GM04504 (cell line): Measurements from ENCODE around the gene CDH4.
A peak's percentile ranks its signal among the peaks of the same experiment; 100 is the strongest.

ENCODE experiments used
- DNase-seq: peaks from one replicate; pipeline ENCODE4 v3.0.0-alpha.2; 2012; ENCODE audit warnings: low read depth

The CDH4 gene

GRCh38 chr20:61518424-61518951 is 266.4 kb downstream of the CDH4 start:
- DNase-seq: no peak

- no peak for DNase-seq
Observed at GRCh38 chr20:61519488-61519887, 267.4 kb downstream of the CDH4 start.

- no peak for DNase-seq
Observed at GRCh38 chr20:61520076-61520892, 268.2 kb downstream of the CDH4 start.

GRCh38 chr20:61520893-61521460 is 268.9 kb downstream of the CDH4 start:
- peak; percentile 36 for DNase-seq

GRCh38 chr20:61521687-61522420 is 269.8 kb downstream of the CDH4 start:
- no peak for DNase-seq

GRCh38 chr20:61522498-61523090 is 270.5 kb downstream of the CDH4 start:
- DNase-seq: no peak

GRCh38 chr20:61523145-61523544 is 271.1 kb downstream of the CDH4 start:
- DNase-seq: no peak

GRCh38 chr20:61524951-61525666 is 273.0 kb downstream of the CDH4 start:
- DNase-seq: no peak

GRCh38 chr20:61525781-61526431 is 273.8 kb downstream of the CDH4 start:
- DNase-seq: no peak

GRCh38 chr20:61526907-61527306 is 274.8 kb downstream of the CDH4 start:
- no peak for DNase-seq

- DNase-seq: no peak
Observed at GRCh38 chr20:61527626-61528025, 275.6 kb downstream of the CDH4 start.

GRCh38 chr20:61528591-61528990 is 276.5 kb downstream of the CDH4 start:
- DNase-seq: no peak

GRCh38 chr20:61529354-61529753 is 277.3 kb downstream of the CDH4 start:
- DNase-seq: no peak

- DNase-seq: no peak
Observed at GRCh38 chr20:61531553-61532345, 279.7 kb downstream of the CDH4 start.

- DNase-seq: no peak
Observed at GRCh38 chr20:61532736-61533135, 280.7 kb downstream of the CDH4 start.

- DNase-seq: no peak
Observed at GRCh38 chr20:61533231-61533631, 281.2 kb downstream of the CDH4 start.

- DNase-seq: no peak
Observed at GRCh38 chr20:61534346-61534745, 282.3 kb downstream of the CDH4 start.

- DNase-seq: no peak
Observed at GRCh38 chr20:61535091-61535490, 283.0 kb downstream of the CDH4 start.

GRCh38 chr20:61535536-61535935 is 283.5 kb downstream of the CDH4 start:
- DNase-seq: no peak

- no peak for DNase-seq
Observed at GRCh38 chr20:61535956-61536355, 283.9 kb downstream of the CDH4 start.
